ENCODE results near the gene HYCC2.
"Not testable (repeated sequence)": the region's sequence is repeated elsewhere in the genome, so short reads cannot be mapped to it uniquely, and the experiment has no call there.

The HYCC2 gene

GRCh38 chr2:201070948-201071478, 458 bp downstream of the HYCC2 start:
- DNase-seq, result peak in 1 of 2 donors; percentile 8

DNA sequence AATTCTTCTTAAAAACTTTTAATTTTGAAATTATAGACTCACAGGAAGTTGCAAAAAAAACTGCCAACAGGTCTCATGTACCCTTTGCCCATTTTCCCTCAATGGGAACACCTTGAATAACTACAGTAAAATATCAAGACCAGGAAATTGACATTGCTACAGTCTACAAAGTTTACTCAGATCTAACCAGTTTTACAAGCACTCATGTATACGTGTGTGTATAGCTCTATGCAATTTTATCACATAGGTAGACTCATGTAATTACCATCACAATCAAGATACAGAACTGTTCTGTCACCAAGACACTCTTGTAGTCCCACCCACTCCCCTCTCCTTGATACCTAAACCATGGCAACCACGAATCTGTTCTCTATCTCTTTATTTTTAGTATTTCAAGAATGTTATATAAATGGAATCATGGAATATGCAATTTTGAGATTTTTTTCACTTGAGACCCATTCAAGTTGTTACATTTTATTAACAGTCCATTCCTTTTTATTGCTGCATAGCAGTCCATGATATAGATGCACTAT, 6.6 kb downstream of the HYCC2 start:
- no peak for DNase-seq

GRCh38 chr2:201063516-201063915, 8.0 kb downstream of the HYCC2 start:
- not testable (repeated sequence) for DNase-seq

DNA sequence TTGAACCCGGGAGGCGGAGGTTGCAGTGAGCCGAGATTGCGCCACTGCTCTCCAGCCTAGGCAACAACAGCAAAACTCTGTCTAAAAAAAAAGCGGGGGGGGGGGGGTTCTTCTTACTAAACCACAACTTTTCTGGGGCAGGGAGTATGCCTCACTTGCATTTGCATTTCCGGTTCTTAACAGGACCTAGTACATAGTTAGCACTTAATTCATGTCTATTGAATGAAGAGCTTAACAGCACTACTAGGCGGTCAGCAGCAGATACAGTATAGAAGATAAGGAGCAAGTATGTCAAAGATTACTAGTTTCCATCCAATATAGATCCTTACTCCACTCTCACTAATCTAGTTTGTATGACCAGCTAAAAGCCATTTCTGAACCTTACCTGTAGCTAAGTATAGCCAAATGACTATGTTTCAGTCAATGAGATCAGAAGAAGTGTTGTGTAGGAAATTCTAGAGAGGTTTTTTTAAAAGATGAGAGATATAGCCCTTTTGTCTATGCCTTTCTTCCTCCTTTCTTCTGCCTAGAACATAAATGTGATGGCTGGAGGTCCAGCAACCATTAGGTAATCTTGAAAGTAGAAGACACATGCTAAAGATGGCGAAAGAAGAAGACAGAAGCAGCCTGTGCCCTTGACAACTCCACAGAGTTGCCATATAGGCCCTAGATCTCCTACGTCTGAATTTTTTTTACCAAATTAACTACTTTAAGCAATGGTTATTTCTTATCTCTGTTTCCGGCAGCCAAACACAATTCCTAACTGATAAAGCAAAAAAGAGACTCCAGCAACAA, 11.3 kb downstream of the HYCC2 start:
- no peak for DNase-seq

GRCh38 chr2:201058914-201059313, 12.6 kb downstream of the HYCC2 start:
- no peak for DNase-seq

GRCh38 chr2:201057715-201058248, 13.7 kb downstream of the HYCC2 start:
- DNase-seq, result no peak

DNA sequence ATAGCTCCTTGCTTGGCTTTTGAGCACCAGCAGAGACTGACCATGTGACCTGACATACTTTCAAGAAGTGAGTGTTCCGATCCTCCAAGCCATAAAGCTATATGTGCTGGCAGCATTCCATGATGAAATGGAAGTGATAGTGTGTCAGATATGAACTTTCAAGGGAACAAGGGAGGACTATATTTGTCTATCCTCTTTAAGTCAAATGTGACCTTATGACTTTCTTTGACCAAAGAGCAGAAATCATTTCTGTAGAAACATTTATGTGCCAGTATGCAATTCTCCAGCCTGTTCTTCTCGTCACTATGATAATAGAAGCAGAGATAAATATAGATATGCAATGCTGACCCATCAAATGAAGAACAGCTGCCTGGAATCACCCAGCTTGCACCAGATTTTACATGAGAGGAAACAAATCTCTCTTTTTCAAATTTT, 14.4 kb downstream of the HYCC2 start:
- no peak for DNase-seq

DNA sequence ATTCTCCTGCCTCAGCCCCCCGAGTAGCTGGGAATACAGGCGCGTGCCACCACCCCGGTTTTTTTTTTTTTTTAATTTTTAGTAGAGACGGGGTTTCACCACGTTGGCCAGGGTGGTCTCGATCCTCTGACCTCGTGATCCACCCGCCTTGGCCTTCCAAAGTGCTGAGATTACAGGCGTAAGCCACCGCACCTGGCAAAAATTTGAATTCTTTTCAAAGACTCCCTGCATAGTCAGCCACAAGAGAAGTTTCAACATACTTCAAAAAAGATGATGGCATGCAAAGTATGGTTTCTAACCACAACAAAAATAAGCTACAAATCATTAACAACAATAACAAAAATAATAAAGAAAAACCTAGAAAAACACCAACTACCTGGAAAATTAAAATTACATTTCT, 22.0 kb downstream of the HYCC2 start:
- DNase-seq, result no peak

DNA sequence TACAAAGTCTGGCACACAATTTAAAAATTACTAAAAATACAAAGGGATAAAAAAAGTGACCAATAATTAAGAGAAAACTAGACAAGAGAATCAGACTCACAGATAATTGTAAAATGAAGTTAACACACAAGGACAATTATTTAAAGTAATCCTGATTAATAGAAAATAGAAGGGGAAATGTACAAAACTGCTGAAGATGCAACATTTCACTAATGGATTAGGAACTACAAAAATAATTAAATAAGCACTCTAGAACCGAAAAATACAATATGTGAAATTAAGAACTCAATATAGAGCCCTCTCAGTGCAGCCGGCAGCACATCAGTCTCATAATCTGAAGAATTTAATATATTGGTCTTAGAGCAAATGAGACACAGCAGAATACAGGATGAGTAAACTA, 24.6 kb downstream of the HYCC2 start:
- no peak for DNase-seq

GRCh38 chr2:201043050-201043449, 28.4 kb downstream of the HYCC2 start:
- DNase-seq, result not testable (repeated sequence)

DNA sequence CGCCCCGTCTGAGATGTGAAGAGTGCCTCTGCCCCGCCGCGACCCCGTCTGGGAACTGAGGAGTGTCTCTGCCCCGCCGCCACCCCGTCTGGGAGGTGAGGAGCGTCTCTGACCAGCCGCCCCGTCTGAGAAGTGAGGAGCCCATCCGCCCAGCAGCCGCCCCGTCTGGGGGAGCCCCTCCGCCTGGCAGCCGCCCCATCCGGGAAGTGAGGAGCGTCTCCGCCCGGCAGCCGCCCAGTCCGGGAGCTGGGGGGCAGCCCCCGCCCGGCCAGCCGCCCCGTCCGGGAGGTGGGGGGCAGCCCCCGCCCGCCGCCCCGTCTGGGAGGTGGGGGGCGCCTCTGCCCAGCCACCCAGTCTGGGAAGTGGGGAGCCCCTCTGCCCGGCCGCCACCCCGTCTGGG, 29.0 kb downstream of the HYCC2 start:
- not testable (repeated sequence) for DNase-seq

GRCh38 chr2:201040867-201041628, 30.4 kb downstream of the HYCC2 start:
- no peak for DNase-seq

DNA sequence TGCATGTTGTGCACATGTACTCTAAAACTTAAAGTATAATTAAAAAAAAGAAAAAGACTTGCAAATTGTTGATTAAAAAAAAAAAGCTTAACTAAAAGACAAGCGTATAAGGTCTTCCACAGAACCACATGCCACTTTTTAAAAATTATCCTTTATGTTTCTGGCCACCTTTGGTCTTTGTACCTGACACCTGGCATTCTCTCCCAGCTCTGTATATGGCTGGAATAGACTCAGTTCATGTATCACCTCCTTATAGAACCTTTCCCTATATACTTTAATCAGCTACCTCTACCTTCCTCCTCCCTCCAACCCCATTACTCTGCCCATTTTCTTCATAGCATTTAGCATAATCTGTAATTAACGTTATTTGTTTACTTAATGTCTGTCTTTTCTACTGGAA, 32.6 kb downstream of the HYCC2 start:
- no peak for DNase-seq

GRCh38 chr2:201038361-201038760, 33.1 kb downstream of the HYCC2 start:
- not testable (repeated sequence) for DNase-seq

- not testable (repeated sequence) for DNase-seq
These were observed 37.1 kb downstream of the HYCC2 start for GRCh38 chr2:201034355-201034754.

DNA sequence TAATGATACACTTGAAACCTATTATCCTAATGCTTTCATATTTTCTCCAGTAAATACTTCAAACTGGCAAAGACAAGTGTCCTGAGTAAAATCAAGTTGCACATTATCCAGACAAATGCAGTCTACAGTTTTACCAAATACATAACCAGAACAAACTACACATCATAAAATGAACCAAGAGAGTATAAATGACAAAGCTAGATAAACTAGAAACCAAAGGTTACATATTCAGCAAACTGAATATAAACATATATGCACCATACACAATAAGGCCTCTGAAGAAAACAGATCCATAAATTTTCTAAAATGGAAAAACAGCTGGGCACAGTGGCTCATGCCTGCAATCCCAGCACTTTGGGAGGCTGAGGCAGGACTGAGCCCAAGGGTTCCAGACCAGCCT, 47.0 kb downstream of the HYCC2 start:
- DNase-seq, result no peak

- no peak for DNase-seq
These were observed 49.6 kb downstream of the HYCC2 start for GRCh38 chr2:201021914-201022313.

All from inflammatory macrophage treated with lipopolysaccharide for 1 hour (primary cell).